Left ventricle myocardium inferior (tissue), 1 donor: ENCODE measurements around the gene ABHD11. TPM values are rescaled to one million over a fixed set of nuclear protein-coding genes. Genes with fewer than 3 reads are reported as not detected.

Source experiments
- DNase-seq: peaks from one replicate; pipeline ENCODE4 v3.0.0-alpha.2; 2020
- H3K27ac ChIP-seq: fragments of 200-600 bp; replicated peaks from 2 replicates; pipeline ENCODE4 v1.8.0; 2021
- H3K27me3 ChIP-seq: fragments of 200-600 bp; 2 replicates; pipeline ENCODE4 v1.8.0; 2021; ENCODE audit warnings: low read depth
- H3K36me3 ChIP-seq: fragments of 200-600 bp; 2 replicates; pipeline ENCODE4 v1.8.0; 2021
- H3K4me1 ChIP-seq: fragments of 200-600 bp; 2 replicates; pipeline ENCODE4 v1.8.0; 2021
- H3K4me3 ChIP-seq: fragments of 200-600 bp; 2 replicates; pipeline ENCODE4 v1.8.0; 2021; ENCODE audit warnings: mild to moderate bottlenecking, moderate library complexity
- H3K9me3 ChIP-seq: fragments of 200-600 bp; replicated peaks from 2 replicates; pipeline ENCODE4 v1.8.0; 2021
- CTCF ChIP-seq: fragments of 200-600 bp; IDR thresholded peaks from 2 replicates; pipeline ENCODE4 v1.8.0; 2021; ENCODE audit warnings: antibody characterized with exemption, mild to moderate bottlenecking, borderline replicate concordance
- intact Hi-C: fragments of 100-400 bp; cut with micrococcal nuclease; formaldehyde crosslinking; loops from one replicate; pipeline ENCODE4 v1.11.0; 2022
- total RNA-seq: library from RNA; stranded (reverse); fragmentation: NEBNext Ultra II Directional; extraction: Animal tissue kit (Norgen Biotek cat#: 25700); gene quantifications from one replicate; pipeline ENCODE4 v1.2.1, GENCODE V29; 2021
- donor health status: DM: no; HTN: yes; CAD: no; lungs with severe emphysema.

ABHD11 gene
- total RNA-seq, 1 donor from 2014 or later = 25.2 TPM

GRCh38 chr7:73736885-73737284 lies 1.7 kb downstream of the ABHD11 start:
- H3K27me3 ChIP-seq = no peaks in the 10 kb centered on the region
- DNase-seq = no peak
- peaks cover 22% of the 10 kb centered on the region for H3K36me3 ChIP-seq
- TF ChIP-seq CTCF = no peak
- H3K4me1 ChIP-seq = peaks cover 22% of the 10 kb centered on the region
- H3K4me3 ChIP-seq = no peak overlapping the region
- intact Hi-C loops = no loop called here
- H3K9me3 ChIP-seq = no peaks in the 10 kb centered on the region
- H3K27ac ChIP-seq = no peak overlapping the region

- DNase-seq = no peak
- H3K9me3 ChIP-seq = no peaks in the 10 kb centered on the region
- peaks cover 22% of the 10 kb centered on the region for H3K4me1 ChIP-seq
- H3K36me3 ChIP-seq = peaks cover 22% of the 10 kb centered on the region
- no peak overlapping the region for H3K27ac ChIP-seq
- TF ChIP-seq CTCF = no peak
- H3K4me3 ChIP-seq = no peak overlapping the region
- intact Hi-C loops = no loop called here
- no peaks in the 10 kb centered on the region for H3K27me3 ChIP-seq
Observed at GRCh38 chr7:73735528-73735905, 3.1 kb downstream of the ABHD11 start.

GRCh38 chr7:73734619-73735527 lies 3.7 kb downstream of the ABHD11 start:
- Histone ChIP-seq H3K4me3 (no peak overlapping the region), H3K27ac (peak overlapping the region; percentile 8), H3K9me3 (no peaks in the 10 kb centered on the region), H3K36me3 (peaks cover 22% of the 10 kb centered on the region), H3K27me3 (no peaks in the 10 kb centered on the region), H3K4me1 (peaks cover 22% of the 10 kb centered on the region)
- intact Hi-C loops = no loop called here
- peak; percentile 73 for TF ChIP-seq CTCF
- DNase-seq = peak; percentile 43

- Histone ChIP-seq H3K4me1 (peaks cover 3% of the 10 kb centered on the region), H3K36me3 (peaks cover 20% of the 10 kb centered on the region), H3K4me3 (no peak overlapping the region), H3K27me3 (peaks cover 13% of the 10 kb centered on the region), H3K9me3 (no peaks in the 10 kb centered on the region), H3K27ac (no peak overlapping the region)
- no peak for TF ChIP-seq CTCF
- DNase-seq = no peak
- intact Hi-C loops = no loop called here
Observed at GRCh38 chr7:73732397-73732796, 6.2 kb downstream of the ABHD11 start.

GRCh38 chr7:73730485-73730884 lies 8.1 kb downstream of the ABHD11 start:
- Histone ChIP-seq H3K27ac (no peak overlapping the region), H3K27me3 (peaks cover 29% of the 10 kb centered on the region), H3K9me3 (no peaks in the 10 kb centered on the region), H3K4me1 (no peaks in the 10 kb centered on the region), H3K4me3 (no peak overlapping the region), H3K36me3 (peaks cover under 1% of the 10 kb centered on the region)
- intact Hi-C loops = no loop called here
- TF ChIP-seq CTCF = no peak
- DNase-seq = no peak
